MM.1S (cell line): Measurements from ENCODE around the gene SRC.

ENCODE experiments used
- EZH2 ChIP-seq: fragments of 300-600 bp; sonication (generic); optimal IDR thresholded peaks from 2 replicates; pipeline ENCODE3; 2017; ENCODE audit warnings: low read depth, mild to moderate bottlenecking, antibody characterized with exemption, low read length, mixed read lengths
- EZH2phosphoT487 ChIP-seq: fragments of 300-600 bp; sonication (generic); IDR thresholded peaks from 2 replicates; pipeline ENCODE4 v1.6.1; 2018; ENCODE audit warnings: antibody characterized with exemption, low read length
- TF ChIP-seq, protein P1 (sequence below): fragments of 300-600 bp; sonication (generic); IDR thresholded peaks from 2 replicates; pipeline ENCODE4 v1.5.1; 2016; ENCODE audit warnings: antibody characterized with exemption, low read length, mixed read lengths

DNA sequence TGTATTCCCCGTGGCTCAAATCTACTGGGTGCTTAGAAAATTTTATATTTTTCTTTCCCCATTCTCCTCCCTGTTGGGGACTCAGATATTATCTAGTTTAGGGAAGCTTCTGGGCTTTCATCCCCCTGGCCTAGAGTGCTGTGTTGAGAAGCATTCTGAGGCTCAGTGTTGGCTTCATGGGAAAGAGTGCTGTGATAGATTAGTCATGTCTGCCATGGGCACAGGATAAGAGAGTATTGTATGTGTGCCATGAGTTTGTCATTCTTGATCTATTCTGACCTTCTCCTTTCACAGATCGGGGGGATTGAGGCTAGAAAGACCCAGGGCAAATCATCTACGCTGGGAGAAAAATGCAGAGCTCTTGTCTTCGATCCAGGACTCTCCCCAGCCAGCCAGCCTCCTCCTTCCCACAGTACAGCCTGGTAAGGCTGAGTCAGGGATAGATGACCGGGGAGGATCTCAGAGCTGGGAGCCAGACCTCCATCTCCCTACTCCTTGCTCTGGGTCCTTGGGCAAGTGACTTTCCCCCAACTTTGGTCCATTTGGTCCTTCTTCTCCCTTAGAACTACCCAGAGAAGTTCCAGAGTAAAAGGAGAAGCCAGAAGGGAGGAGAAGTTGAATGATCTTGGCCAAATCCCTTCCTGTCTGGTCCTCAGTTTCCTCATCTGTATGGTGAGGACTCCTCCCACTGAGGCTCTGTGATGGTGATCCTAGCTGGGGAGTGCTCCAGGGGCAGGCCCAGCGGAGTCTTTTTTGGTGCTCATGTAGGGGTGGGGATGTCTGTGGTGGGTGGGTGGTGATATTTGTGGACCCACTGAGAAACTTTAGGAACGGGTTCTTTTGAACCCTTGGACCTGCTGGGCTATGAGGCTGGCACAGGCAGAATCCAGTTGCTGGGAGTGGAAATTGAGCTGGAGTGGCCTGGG is 5.0 kb downstream of the SRC start:
- TF ChIP-seq, protein P1, sequence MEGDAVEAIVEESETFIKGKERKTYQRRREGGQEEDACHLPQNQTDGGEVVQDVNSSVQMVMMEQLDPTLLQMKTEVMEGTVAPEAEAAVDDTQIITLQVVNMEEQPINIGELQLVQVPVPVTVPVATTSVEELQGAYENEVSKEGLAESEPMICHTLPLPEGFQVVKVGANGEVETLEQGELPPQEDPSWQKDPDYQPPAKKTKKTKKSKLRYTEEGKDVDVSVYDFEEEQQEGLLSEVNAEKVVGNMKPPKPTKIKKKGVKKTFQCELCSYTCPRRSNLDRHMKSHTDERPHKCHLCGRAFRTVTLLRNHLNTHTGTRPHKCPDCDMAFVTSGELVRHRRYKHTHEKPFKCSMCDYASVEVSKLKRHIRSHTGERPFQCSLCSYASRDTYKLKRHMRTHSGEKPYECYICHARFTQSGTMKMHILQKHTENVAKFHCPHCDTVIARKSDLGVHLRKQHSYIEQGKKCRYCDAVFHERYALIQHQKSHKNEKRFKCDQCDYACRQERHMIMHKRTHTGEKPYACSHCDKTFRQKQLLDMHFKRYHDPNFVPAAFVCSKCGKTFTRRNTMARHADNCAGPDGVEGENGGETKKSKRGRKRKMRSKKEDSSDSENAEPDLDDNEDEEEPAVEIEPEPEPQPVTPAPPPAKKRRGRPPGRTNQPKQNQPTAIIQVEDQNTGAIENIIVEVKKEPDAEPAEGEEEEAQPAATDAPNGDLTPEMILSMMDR: no peak
- TF ChIP-seq EZH2phosphoT487: no peak
- TF ChIP-seq EZH2: no peak
